ENCODE data around the gene ZNHIT6. TPM values are rescaled to one million over a fixed set of nuclear protein-coding genes. Genes with fewer than 3 reads are reported as not detected.
A peak's percentile ranks its signal among the peaks of the same experiment; 100 is the strongest.

The ZNHIT6 gene
- total RNA-seq, 1 experiment from 2014 or later, result 16.1 TPM

- peaks cover 11% of the 10 kb centered on the region for H3F3A ChIP-seq (ENCODE audit: insufficient read depth, low read depth)
- intact Hi-C loops (cut with micrococcal nuclease; ENCODE audit: unreplicated experiment), result loop anchor here (10.0 kb wide), 2 partner anchors 203 to 753 kb away; no protein-coding TSS in a partner anchor
- TF ChIP-seq CTCF (conservative IDR thresholded peaks at IDR 0.05), result no peak
- no peak for TF ChIP-seq EZH2 (IDR thresholded peaks at IDR 0.05; ENCODE audit: low read depth)
- peaks cover 4% of the 10 kb centered on the region for H3K79me2 ChIP-seq (ENCODE audit: low read depth)
- no peaks in the 10 kb centered on the region for H3K9me3 ChIP-seq (ENCODE audit: insufficient read depth, low read depth)
- 0 out of 2 replicates have a peak overlapping the region, but pooled peaks have one; percentile 2 for H3K27ac ChIP-seq
- H2AFZ ChIP-seq, result no peak overlapping the region
- H4K20me1 ChIP-seq (ENCODE audit: insufficient read depth), result peaks cover 5% of the 10 kb centered on the region; the same call in 1 of the 2 replicates
- POLR2A ChIA-PET (ENCODE audit: unreplicated experiment), result interaction anchor here (0.6 kb wide), 2 partner anchors 153 to 232 kb away, joined by 6 read pairs; no protein-coding TSS in a partner anchor
- H3K4me1 ChIP-seq (replicated peaks; ENCODE audit: insufficient read depth), result no peaks in the 10 kb centered on the region
- H3K36me3 ChIP-seq (ENCODE audit: low read depth), result peaks cover 56% of the 10 kb centered on the region
- H3K4me2 ChIP-seq, result no peak overlapping the region
- BruUV-seq (replicated peaks), result no TSS peak
- CTCF ChIA-PET, result no interaction called here
- H3K9me2 ChIP-seq (ENCODE audit: insufficient read depth), result no peaks in the 10 kb centered on the region
- H3K27me3 ChIP-seq (ENCODE audit: insufficient read depth, low read depth), result no peaks in the 10 kb centered on the region
- DNase-seq, result no peak
- H3K4me3 ChIP-seq, result no peak overlapping the region
These were observed 10.3 kb downstream of the ZNHIT6 start for GRCh38 chr1:85697895-85698294.

DNA sequence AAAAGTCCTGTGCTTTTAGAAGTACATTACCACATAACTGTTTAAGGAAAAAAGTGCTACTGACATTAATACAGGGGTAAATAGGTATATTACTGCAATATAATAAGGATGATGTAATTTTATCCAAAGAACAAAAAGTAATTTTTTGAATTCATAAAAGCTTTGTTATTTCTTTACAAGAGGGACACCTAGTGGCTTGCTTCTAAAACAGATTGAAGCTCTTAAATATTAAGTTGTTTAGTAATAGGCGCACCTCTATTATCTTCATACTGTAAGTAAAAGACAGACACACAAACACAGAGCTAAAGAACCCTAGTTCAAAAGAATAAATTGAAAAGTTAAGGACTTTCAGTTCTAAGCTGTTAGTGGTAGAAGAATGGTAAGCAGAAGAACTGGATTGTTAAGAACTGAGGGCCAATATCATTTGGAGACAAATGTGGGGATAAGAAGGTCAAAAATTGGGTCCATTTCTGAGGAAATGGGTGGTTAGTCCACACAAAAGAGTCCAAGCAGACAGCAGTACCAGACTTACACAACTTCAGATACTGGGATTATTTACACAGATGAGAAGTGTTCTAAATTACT lies 15.4 kb downstream of the ZNHIT6 start:
- no peak overlapping the region for H2AFZ ChIP-seq
- H3K27me3 ChIP-seq (ENCODE audit: insufficient read depth, low read depth), result no peaks in the 10 kb centered on the region
- no peak overlapping the region for H3K4me3 ChIP-seq
- no peak overlapping the region for H3K4me2 ChIP-seq
- H3K9me3 ChIP-seq (ENCODE audit: insufficient read depth, low read depth), result no peaks in the 10 kb centered on the region
- H3K36me3 ChIP-seq (ENCODE audit: low read depth), result peaks cover 34% of the 10 kb centered on the region; the same call in 1 of the 2 replicates
- peak overlapping the region; percentile 35 for H3K27ac ChIP-seq
- DNase-seq, result peak in 1 of 2 experiments; percentile 67
- CTCF ChIA-PET, result interaction anchor here (0.6 to 2.2 kb wide), 13 partner anchors 10 to 668 kb away, joined by 3 to 10 read pairs (median 4); partner anchors contain the start of gene ZNHIT6
- H3K4me1 ChIP-seq (replicated peaks; ENCODE audit: insufficient read depth), result peaks cover 3% of the 10 kb centered on the region; the same call in 1 of the 2 replicates
- no peaks in the 10 kb centered on the region for H3K9me2 ChIP-seq (ENCODE audit: insufficient read depth)
- H3K79me2 ChIP-seq (ENCODE audit: low read depth), result peaks cover 10% of the 10 kb centered on the region; the same call in 1 of the 2 replicates
- POLR2A ChIA-PET (ENCODE audit: unreplicated experiment), result interaction anchor here (0.5 to 1.0 kb wide), 3 partner anchors 16 to 385 kb away, joined by 3 to 4 read pairs (median 3); no protein-coding TSS in a partner anchor
- H3F3A ChIP-seq (ENCODE audit: insufficient read depth, low read depth), result peaks cover 12% of the 10 kb centered on the region
- intact Hi-C loops (cut with micrococcal nuclease; ENCODE audit: unreplicated experiment), result loop anchor here (1.0 to 10.0 kb wide), 6 partner anchors 80 to 748 kb away; no protein-coding TSS in a partner anchor
- no TSS peak for BruUV-seq (replicated peaks)
- peaks cover 5% of the 10 kb centered on the region; the same call in 1 of the 2 replicates for H4K20me1 ChIP-seq (ENCODE audit: insufficient read depth)
- TF ChIP-seq EZH2 (IDR thresholded peaks at IDR 0.05; ENCODE audit: low read depth), result no peak
- TF ChIP-seq CTCF (conservative IDR thresholded peaks at IDR 0.05), result peak; percentile 86

DNA sequence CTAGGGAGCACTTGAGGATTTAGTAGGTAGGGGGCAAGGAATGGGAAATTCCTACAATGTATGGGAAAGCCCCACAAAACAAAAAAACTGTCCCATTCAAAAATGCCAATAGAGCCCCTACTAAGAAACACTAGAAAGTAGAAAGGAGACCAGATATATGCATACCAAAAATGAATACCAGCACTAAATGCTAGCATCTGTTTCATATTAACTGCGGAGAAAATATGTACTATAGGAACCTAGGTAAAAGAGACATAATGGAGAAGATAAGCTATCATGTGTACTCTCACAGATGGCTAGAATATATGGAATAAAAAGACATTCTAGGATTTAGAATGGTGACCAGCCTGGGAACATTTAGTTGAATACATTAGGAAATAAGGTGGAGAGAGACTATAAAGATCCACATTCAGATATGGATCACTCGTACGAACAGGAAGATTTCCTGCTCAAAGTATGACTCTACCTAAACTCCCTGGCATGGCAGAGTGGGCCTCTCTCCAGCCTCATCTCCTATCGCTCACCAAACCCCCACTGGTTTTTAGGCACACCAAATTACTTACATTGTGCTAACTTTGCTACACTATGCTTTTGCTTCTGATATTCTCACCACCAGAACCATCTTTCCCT lies 18.3 kb downstream of the ZNHIT6 start:
- H3K4me1 ChIP-seq (replicated peaks; ENCODE audit: insufficient read depth), result peaks cover 3% of the 10 kb centered on the region; the same call in 1 of the 2 replicates
- H3F3A ChIP-seq (ENCODE audit: insufficient read depth, low read depth), result peaks cover 12% of the 10 kb centered on the region
- intact Hi-C loops (cut with micrococcal nuclease; ENCODE audit: unreplicated experiment), result loop anchor here (10.0 kb wide), 2 partner anchors 195 to 745 kb away; no protein-coding TSS in a partner anchor
- H3K4me3 ChIP-seq, result no peak overlapping the region
- no peak for TF ChIP-seq EZH2 (IDR thresholded peaks at IDR 0.05; ENCODE audit: low read depth)
- TF ChIP-seq CTCF (conservative IDR thresholded peaks at IDR 0.05), result no peak
- no peaks in the 10 kb centered on the region for H3K9me2 ChIP-seq (ENCODE audit: insufficient read depth)
- H3K27ac ChIP-seq, result no peak overlapping the region
- POLR2A ChIA-PET (ENCODE audit: unreplicated experiment), result no interaction called here
- DNase-seq, result no peak
- peaks cover 5% of the 10 kb centered on the region; the same call in 1 of the 2 replicates for H4K20me1 ChIP-seq (ENCODE audit: insufficient read depth)
- H3K27me3 ChIP-seq (ENCODE audit: insufficient read depth, low read depth), result no peaks in the 10 kb centered on the region
- CTCF ChIA-PET, result interaction anchor here (1.3 kb wide), 1 partner anchor 381 kb away, joined by 4 read pairs; no protein-coding TSS in a partner anchor
- peaks cover 18% of the 10 kb centered on the region; the same call in 1 of the 2 replicates for H3K79me2 ChIP-seq (ENCODE audit: low read depth)
- peaks cover 39% of the 10 kb centered on the region; the same call in 1 of the 2 replicates for H3K36me3 ChIP-seq (ENCODE audit: low read depth)
- BruUV-seq (replicated peaks), result no TSS peak
- H3K4me2 ChIP-seq, result no peak overlapping the region
- H3K9me3 ChIP-seq (ENCODE audit: insufficient read depth, low read depth), result no peaks in the 10 kb centered on the region
- no peak overlapping the region for H2AFZ ChIP-seq

Measured in PC-9 (cell line).